GM12878 (cell line): ENCODE measurements around the gene CADPS.

Experiments used
- EZH2 ChIP-seq: IDR thresholded peaks from 2 replicates; pipeline ENCODE4 v1.6.1; 2012; ENCODE audit warnings: low read depth, mild to moderate bottlenecking, control low read depth, inconsistent platforms, low read length, borderline replicate concordance; ENCODE audit not compliant: control insufficient read depth
- TF ChIP-seq, protein P1 (sequence below): fragments of 450-650 bp; formaldehyde crosslinking; IDR thresholded peaks from 2 replicates; pipeline ENCODE4 v1.5.0; 2022; ENCODE audit warnings: mild to moderate bottlenecking, missing genetic modification characterization

DNA sequence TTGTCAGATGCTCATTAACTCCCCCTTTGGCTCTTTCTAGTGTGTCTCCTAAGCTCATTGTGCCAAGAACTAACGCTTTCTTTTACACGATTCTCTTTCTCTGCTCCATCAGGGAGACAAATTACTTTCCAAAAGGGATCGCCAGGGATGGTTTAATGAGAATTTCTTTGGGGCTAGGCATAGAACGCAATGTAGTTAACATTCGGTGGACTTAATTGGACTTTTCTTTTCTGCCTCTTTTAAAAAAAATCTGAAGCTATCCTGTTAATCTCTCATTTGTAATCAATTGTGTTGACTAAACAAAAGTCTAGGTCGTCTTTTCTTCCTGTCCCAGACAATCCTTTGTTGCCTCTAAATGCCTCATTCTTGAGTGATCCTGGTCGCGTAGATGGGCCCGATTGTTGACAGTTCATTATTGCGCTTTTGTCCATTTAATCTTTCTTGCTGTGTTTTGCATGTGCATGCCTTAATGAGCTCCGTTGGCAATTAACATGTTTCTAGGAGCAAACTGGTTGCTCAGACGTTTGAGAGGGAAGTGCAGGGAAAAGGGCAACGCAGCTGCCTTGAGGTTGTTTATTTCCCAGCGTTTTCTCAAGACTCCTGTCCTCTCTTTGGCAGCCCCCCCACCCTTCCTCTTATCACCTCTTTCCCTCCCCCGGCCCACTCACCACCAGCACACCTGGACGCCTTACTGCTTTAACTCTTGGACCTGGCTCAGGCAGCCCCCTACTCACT is 509.7 kb downstream of the CADPS start:
- TF ChIP-seq, protein P1, sequence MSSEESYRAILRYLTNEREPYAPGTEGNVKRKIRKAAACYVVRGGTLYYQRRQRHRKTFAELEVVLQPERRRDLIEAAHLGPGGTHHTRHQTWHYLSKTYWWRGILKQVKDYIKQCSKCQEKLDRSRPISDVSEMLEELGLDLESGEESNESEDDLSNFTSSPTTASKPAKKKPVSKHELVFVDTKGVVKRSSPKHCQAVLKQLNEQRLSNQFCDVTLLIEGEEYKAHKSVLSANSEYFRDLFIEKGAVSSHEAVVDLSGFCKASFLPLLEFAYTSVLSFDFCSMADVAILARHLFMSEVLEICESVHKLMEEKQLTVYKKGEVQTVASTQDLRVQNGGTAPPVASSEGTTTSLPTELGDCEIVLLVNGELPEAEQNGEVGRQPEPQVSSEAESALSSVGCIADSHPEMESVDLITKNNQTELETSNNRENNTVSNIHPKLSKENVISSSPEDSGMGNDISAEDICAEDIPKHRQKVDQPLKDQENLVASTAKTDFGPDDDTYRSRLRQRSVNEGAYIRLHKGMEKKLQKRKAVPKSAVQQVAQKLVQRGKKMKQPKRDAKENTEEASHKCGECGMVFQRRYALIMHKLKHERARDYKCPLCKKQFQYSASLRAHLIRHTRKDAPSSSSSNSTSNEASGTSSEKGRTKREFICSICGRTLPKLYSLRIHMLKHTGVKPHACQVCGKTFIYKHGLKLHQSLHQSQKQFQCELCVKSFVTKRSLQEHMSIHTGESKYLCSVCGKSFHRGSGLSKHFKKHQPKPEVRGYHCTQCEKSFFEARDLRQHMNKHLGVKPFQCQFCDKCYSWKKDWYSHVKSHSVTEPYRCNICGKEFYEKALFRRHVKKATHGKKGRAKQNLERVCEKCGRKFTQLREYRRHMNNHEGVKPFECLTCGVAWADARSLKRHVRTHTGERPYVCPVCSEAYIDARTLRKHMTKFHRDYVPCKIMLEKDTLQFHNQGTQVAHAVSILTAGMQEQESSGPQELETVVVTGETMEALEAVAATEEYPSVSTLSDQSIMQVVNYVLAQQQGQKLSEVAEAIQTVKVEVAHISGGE (CRISPR knock-in tag): no peak
- no peak for TF ChIP-seq EZH2
